Stimulated activated CD4-positive, alpha-beta T cell treated with anti-CD3 and anti-CD28 coated beads, Interleukin-2, amount 100 ng/mL, for 4 hours (primary cell): ENCODE measurements around the gene KHDC3L.
"Not testable (repeated sequence)": the region's sequence is repeated elsewhere in the genome, so short reads cannot be mapped to it uniquely, and the experiment has no call there.

Source experiments
- DNase-seq: peaks from one replicate; pipeline ENCODE4 v3.0.0-alpha.2; 2020; ENCODE audit warnings: low read depth

Gene KHDC3L

DNA sequence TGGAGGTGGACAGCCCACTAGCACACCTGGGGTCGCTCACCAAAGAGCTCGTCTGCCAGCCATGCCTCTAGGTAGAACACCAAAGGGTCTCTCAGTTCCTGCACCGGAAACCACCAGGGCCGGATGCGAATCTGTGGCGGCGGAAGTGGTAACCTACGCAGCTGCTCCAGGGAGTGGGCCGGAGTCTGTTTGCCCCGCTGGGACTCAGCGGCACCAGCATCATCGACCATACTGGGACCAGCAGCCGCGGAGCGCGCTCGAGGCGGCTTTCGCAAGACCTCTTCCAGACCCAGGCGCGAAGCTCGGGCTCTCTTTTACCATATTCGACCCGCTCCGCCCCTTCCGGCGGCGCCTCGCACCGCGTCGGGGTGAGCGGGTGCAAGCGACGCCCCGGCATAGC is 7.1 kb downstream of the KHDC3L start, which contains the start of gene OOEP:
OOEP (minus strand) TSS at position 335 of the 400 bp plus-strand sequence; CDS start at position 230, 105 bp downstream.
- no peak for DNase-seq

DNA sequence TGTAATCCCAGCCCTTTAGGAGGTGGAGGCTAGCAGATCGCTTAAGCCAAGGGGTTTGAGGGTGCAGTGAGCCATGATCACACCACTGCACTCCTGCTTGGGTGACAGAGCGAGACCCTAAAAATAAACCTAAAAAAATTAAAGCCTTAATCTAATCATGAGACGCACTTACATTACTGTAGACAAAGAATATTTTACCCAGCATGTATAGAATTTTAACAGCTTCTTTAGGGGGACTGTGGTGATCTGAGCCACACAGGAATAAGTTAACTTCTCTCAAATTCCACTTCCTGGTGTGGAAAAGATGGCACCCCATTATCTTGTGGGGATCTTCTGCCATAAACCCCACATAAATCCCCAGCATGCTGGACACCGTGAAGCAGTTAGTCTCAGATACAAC is 9.5 kb downstream of the KHDC3L start:
- no peak for DNase-seq

DNA sequence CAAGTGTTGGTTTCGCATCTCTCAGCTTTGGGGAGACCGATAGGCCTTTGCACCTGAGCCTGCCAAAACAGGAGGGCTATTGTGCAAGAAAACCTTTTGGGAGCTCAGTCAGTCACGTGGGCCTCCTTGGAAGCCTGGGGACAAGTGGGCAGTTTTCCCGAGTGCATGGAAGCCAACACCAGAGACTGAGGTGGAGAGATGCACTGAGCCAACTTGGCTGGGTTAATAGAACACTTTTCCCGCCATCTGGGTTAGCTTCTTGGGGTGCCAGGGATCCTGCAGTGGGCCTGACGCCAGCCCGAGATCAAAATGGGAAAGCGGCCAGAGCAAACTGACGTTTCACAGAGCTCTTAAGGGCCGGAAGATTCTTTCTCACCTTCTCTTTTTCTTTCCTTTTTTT is 10.1 kb downstream of the KHDC3L start:
- no peak for DNase-seq

DNA sequence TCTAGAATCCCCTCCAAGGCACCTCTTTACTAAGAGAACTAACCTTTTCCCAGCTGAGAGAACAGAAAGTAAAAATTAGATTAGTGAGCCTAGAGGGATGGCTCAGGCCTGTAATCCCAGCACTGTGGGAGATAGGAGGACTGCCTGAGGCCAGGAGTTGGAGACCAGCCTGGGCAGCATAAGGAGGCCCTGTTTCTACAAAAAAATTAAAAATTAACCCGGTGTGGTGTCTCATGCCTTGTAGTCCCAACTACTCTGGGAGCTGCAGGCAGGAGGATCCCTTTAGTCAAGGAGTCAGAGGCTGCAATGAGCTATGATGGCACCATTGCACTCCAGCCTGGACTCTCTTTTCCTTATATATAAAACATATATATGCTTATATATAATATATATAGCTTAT is 12.8 kb downstream of the KHDC3L start:
- DNase-seq, result no peak

DNA sequence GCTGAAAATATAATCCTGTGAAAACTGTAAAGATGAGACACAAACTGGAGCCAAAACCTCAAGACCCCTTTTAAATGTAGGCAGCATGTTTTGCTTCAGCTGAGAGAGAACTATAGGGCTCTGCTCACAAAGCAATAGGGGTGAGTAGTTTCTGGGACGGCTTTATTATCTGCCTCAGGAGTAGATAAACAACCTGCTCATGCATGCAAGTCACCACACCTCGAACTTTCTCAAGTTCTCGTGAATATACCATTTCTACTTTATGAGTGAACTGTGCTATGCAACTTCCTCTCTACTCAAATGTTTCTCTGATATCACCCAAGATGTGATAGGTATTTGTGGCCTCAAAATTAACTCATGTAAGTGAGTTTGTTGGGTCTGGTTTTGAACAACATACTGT is 14.8 kb downstream of the KHDC3L start:
- no peak for DNase-seq

DNA sequence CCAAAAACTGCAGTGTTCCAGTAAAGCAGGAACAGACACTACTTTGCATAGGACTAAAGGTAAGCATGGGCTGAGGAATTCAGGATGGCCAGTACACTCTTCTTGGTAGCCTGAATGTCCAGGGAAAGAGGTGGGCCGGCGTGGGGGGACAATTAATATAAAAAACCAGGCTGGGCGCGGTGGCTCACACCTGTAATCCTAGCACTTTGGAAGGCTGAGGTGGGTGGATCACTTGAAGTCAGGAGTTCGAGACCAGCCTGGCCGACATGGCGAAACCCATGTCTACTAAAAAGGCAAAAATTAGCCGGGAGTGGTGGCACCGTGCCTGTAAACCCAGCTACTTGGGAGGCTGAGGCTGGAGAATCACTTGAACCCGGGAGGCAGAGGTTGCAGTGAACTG is 19.1 kb downstream of the KHDC3L start:
- DNase-seq, result not testable (repeated sequence)

DNA sequence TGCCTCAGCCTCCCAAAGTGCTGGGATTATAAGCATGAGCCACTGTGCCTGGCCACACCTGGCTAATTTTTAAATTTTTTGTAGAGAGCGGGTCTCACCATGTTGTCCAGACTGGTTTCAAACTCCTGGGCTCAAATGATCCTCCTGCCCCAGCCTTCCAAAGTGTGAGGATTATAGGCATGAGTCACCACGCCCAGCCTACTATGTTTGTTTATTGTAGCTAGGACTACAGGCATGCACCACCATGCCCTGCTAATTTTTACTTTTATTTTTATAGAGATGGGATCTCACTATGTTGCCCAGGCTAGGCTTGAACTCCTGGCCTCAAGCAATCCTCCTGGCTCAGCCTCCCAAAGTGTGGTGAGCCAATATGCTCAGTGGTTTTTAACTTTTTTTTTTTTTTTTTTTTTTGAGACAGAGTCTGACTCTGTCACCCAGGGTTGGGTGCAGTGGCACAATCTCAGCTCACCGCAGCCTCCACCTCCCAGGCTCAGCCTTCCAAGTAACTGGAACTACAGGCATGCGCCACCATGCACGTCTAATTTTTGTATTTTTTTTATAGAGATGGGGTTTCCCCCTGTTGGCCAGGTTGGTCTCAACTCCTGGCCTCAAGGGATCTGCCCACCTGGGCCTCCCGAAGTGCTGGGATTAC is 20.1 kb downstream of the KHDC3L start:
- DNase-seq, result no peak

DNA sequence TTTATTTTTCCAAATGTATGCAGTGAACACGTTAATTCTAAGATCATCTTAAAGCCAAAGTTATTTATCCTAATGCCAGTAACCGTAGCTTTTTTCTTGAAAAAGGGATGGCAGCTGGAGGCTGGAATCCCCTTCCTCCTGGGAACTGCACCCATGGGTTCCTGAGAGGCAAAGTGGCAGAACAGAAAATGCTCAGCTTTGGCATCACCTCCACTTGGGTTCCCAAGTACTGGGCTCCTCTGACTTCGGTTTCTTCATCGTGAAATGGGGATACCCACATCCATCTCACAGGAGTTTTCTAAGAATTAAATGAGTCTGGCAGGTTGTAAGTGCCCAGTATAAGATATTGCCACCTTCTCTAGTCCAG is 26.0 kb downstream of the KHDC3L start:
- no peak for DNase-seq

DNA sequence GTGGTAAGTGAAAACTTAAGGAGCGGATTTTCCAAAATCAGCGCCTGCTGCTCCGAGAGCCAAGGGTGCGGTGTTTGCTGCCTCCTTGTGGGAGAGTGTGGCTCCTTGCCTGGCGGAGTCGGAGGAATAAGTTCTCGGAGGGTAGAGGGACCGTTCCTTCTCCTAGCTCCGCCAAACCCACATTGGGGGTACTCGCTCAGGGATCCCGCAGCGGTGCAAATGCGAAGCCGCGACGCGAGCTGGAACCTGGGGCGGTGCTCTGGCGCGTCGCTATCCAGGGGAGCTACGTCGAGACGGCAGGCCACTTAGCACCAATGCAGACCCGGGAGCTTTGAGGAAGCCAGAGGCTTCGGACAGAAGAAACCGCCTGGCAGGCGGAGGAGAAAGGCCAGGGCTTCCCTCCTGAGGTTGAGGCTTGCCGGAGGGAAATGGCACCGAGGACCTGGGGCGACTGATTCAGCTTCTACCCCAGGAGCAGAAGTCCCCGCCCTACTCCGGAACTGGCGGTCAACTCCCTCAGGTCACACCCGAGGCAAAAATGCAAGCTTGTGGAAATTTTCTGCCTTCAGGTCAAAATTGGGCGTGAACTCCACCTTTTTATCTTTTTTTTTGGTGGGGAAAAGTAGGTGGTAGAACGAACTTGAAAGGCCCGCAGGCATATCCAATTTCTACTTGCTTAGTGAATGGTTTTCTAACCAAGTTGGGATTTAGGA is 26.5 kb downstream of the KHDC3L start:
- peak; percentile 28 for DNase-seq

DNA sequence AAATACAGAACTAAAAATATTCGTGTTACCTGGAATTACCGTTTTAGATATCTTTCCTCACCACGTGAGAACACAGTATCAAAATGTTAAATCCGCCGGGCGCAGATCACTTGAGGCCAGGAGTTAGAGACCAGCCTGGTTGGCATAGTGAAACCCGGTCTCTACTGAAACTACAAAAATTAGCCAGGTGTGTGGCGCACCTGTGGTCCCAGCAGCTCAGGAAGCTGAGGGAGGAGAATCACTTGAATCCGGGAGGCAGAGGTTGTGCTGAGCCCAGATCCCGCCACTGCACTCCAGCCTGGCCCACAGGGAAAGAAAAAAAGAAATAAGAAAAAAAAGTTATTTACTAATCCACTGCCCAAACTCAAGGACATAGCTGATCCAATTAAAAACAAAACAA is 27.4 kb downstream of the KHDC3L start:
- no peak for DNase-seq

DNA sequence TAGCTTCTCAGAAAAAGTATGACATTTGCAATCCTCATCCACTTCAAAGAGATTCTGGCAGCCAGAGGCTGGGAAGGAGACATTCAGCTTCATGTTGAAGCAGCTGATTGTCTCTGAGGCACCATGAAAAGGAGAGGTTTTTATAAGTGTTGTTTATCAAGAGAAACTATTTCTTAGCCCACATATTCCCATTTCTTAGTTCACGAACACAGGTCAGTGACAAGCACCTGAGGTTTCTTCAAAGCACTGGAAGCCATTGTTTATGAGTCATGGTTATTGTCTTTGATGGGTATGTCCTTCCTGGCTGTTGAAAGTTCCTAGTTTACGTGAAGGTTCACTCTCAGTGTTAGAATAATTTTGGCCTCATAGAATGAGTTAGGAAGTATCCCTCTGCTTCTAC is 29.2 kb downstream of the KHDC3L start:
- no peak for DNase-seq

DNA sequence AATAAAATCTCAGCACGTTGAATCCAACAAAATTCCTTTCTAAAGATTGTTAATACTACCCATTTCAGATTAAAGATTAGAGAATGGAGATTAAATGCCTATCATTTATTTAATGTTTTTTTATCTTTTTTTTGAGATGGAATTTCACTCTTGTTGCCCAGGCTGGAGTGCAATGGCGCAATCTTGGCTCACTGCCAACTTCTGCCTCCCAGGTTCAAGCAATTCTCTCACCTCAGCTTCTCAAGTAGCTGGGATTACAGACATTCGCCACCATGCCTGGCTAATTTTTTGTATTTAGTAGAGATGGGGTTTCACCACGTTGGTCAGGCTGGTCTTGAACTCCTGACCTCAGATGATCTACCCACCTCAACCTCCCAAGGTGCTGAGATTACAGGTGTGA is 29.7 kb downstream of the KHDC3L start:
- DNase-seq, result not testable (repeated sequence)

DNA sequence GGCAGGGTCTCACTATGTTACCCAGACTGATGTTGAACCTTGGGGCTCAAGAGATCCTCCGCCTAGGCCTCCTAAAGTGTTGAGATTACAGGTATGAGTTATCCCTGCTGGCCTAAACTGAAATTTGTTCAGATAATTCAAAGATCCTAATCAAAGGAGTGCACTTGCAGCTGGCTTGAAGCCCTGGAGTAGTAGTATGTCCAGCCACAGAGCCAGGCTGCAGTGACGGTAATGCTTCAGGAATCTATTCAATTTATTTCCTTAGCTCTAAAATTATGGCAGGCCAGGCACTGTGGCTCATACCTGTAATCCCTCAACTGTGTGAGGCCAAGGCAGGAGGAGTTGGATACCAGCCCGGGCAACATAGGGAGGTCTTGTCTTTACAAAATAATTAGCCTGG is 30.8 kb downstream of the KHDC3L start:
- no peak for DNase-seq

DNA sequence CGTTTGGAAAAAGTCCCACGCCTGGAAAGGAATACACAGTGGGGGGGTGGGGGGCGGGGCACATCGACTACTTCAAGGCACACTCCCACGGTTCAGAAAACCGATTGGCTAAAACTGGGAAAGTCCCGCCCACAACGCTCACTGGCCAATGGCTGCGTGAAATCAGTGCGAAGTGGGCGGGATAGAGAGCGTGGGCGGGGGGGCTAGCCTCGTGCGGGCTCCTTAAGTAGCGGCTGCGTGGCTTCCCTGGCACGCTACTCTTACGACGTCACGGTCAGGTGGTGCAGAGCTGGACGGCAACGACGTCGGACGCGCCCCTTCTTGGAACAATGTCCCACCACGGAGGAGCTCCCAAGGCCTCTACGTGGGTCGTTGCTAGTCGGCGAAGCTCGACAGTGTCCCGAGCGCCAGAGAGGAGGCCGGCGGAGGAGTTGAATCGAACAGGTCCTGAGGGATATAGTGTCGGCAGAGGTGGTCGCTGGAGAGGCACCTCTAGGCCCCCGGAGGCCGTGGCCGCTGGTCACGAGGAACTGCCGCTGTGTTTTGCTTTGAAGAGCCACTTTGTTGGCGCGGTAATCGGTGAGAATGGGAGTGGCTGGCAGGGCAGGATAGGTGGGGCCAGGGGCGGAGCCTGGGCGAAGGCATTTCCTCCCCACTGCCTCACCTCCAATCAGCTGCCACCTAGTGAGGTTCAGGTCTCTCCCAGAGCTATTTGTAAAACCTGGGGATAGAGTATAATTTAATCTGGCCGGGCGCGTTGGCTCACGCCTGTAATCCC is 32.3 kb downstream of the KHDC3L start, which contains the start of gene DDX43:
DDX43 (plus strand) TSS at position 252 of the 778 bp plus-strand sequence; CDS start at position 330, 78 bp downstream.
- DNase-seq, result peak; percentile 28

DNA sequence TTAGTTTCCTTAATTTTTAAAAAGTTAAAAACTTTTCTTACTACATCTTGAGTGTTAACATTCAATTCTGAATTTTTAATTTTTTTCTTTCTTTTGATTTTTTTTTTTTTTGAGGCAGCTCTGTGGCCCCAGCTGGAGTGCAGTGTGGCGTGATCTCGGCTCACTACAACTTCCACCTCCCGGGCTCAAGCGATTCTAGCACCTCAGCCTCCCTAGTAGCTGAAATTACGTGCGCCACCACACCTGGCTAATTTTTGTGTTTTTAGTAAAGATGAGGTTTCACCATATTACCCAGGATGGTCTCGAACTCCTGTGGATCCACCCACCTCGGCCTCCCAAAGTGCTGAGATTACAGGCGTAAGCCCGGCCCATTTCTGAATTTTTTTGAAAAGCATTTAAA is 33.4 kb downstream of the KHDC3L start:
- no peak for DNase-seq

DNA sequence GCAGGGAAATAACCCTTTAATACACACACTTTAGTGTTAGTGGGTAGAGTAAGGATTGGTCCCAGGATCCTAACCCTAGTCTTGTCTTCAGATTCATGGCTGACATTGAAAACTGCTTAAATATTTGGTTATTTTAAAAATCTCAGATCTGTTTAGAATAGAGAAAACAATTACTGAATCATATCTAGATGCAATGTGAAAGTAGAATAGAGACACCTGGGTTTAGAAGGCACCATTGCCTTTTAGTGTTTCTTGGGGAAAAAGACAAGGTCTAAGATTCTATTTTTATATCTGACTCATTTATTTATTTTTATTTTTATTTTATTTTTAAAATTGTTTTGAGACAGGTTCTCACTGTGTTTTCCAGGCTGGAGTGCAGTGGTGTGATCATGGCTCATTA is 38.2 kb downstream of the KHDC3L start:
- no peak for DNase-seq

DNA sequence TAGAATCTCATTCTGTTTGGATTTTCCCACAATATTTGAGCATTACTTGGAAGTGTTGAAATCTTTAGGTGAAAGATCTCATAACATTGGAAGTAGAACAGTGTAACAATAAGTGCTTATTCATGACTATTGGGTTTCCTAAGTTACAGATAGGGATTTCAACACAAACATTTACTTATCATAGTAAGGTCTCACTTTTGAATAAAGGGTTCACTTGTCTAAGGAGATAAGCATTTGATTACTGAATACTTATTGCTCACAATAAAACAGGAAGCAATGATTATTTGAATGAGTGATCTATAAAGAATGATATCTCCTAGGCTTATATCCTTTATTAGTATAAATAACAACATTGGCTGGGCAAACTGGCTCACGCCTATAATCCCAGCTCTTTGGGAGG is 46.9 kb downstream of the KHDC3L start:
- DNase-seq, result no peak

DNA sequence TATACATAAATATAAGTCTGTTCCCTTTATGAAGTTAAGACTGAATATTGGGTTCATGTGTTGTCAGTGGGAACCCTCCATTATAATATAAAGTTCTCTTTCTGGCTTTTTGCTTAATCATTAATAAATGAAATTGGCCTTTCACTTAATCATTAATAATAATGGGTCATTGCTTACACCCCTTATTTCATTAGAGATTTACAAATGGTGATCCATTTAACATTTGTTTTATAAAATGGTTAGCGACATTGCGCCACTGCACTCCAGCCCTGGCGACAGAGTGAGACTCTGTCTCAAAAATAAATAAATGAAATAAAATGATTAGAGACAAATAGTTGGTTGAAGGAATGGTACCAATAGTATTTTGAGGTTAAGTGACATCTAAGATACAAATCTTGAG is 50.6 kb downstream of the KHDC3L start:
- no peak for DNase-seq
